Spleen (tissue), 11 donors: ENCODE results near the gene STON2. TPM values are rescaled to one million over a fixed set of nuclear protein-coding genes. Genes with fewer than 3 reads are reported as not detected.

Source experiments
- DNase-seq: peaks from one replicate; pipeline ENCODE4 v3.0.0-alpha.2; 2020
- H3K27ac ChIP-seq, 8 donors: fragments of 200-600 bp; sonication (generic) in 7 of 8; 1 replicate in 4 of 8; 2 replicates in 4 of 8; pipeline versions ENCODE4 v1.5.0 to v1.8.0; 2016 to 2021; ENCODE audit warnings: inconsistent platforms in 4 of 8, mild to moderate bottlenecking in 4 of 8, moderate library complexity in 1 of 8
- H3K27me3 ChIP-seq, 7 donors: fragments of 200-600 bp; sonication (generic) in 6 of 7; replicated peaks in 1 of 7; 1 replicate in 4 of 7; 2 replicates in 3 of 7; pipeline versions ENCODE4 v1.5.0 to v1.8.0; 2016 to 2021; ENCODE audit warnings: inconsistent platforms in 3 of 7, mild to moderate bottlenecking in 1 of 7
- H3K36me3 ChIP-seq, 6 donors: fragments of 200-600 bp; sonication (generic) in 5 of 6; 1 replicate in 4 of 6; 2 replicates in 2 of 6; pipeline versions ENCODE4 v1.5.0 to v1.8.0; 2016 to 2021; ENCODE audit warnings: inconsistent platforms in 2 of 6
- H3K4me1 ChIP-seq, 6 donors: fragments of 200-600 bp; sonication (generic) in 5 of 6; 1 replicate in 3 of 6; 2 replicates in 3 of 6; pipeline versions ENCODE4 v1.5.0 to v1.8.0; 2016 to 2021; ENCODE audit warnings: inconsistent platforms in 3 of 6
- H3K4me3 ChIP-seq, 8 donors: fragments of 200-600 bp; sonication (generic) in 7 of 8; 1 replicate in 4 of 8; 2 replicates in 4 of 8; pipeline versions ENCODE4 v1.5.0 to v1.8.0; 2016 to 2021; ENCODE audit warnings: inconsistent platforms in 4 of 8, mild to moderate bottlenecking in 4 of 8, moderate library complexity in 2 of 8
- H3K9me3 ChIP-seq, 8 donors: fragments of 200-600 bp; sonication (generic) in 7 of 8; 1 replicate in 4 of 8; 2 replicates in 4 of 8; pipeline versions ENCODE4 v1.5.0 to v1.8.0; 2016 to 2021; ENCODE audit warnings: inconsistent platforms in 4 of 8
- POLR2A ChIP-seq, 3 donors: fragments of 450-650 bp; IDR thresholded peaks; one replicate each; pipeline ENCODE4 v1.5.1; 2017; ENCODE audit warnings: antibody characterized with exemption in 3 of 3, mild to moderate bottlenecking in 1 of 3
- POLR2AphosphoS5 ChIP-seq, 3 donors: sonication (generic); formaldehyde crosslinking; IDR thresholded peaks; one replicate each; pipeline ENCODE4 v1.5.1; 2017; ENCODE audit warnings: antibody characterized with exemption in 3 of 3
- WGBS, 5 donors: extraction: QIAGEN DNeasy Blood & Tissue Kit in 3 of 5; methylation state at CpG; one replicate each; pipeline versions ENCODE4 v1.1.5 to v1.1.7; 2013 to 2018; 5-methylcytosine and 5-hydroxymethylcytosine counted together
- intact Hi-C: fragments of 100-400 bp; cut with DNase I; formaldehyde crosslinking; loops from one replicate; pipeline ENCODE4 v1.15.0; 2023; ENCODE audit warnings: low total_unique reads
- polyA plus RNA-seq, 3 donors: library from polyadenylated mRNA; stranded (reverse); fragments of 200-250 nt; gene quantifications; one replicate each; pipeline ENCODE4 v1.2.1, GENCODE V29; 2013
- total RNA-seq, 7 donors: library from RNA; depleted of rRNA in 3 of 7; stranded (reverse); fragments of >200 nt in 3 of 7; fragmentation: NEBNext Ultra II Directional in 4 of 7; extraction: Animal tissue kit (Norgen Biotek cat#: 25700) in 4 of 7; gene quantifications; one replicate each; pipeline versions ENCODE4 v1.1.0 to v1.2.1, GENCODE V29; 2016 to 2021
- TF ChIP-seq, protein P1 (sequence below), 11 experiments: fragments of 200-600 bp in 7 of 11; fragments of 450-650 bp in 4 of 11; sonication (generic) in 4 of 11; IDR thresholded peaks in 8 of 11; conservative IDR thresholded peaks in 3 of 11; 1 replicate in 7 of 11; 2 replicates in 4 of 11; pipeline versions ENCODE4 v1.4.0 to v1.8.0; 2016 to 2021; ENCODE audit warnings: antibody characterized with exemption in 11 of 11, inconsistent platforms in 4 of 11, mild to moderate bottlenecking in 1 of 11
- donor health status: healthy with polysubstance abuse.
- donor health status: DM: no; HTN: no; CAD: no; lungs with moderate emphysema.
- donor health status: DM: no; HTN: no; CAD: no.
- donor health status: Bipolar disorder and iron deficiency.
- donor health status: healthy.
- donor health status: DM: no; HTN: no; CAD: no.
- donor health status: DM: yes; HTN: yes; CAD: no.

The STON2 gene
- total and polyA plus RNA-seq, 10 donors: 3.5 to 236 (median 167) TPM

DNA sequence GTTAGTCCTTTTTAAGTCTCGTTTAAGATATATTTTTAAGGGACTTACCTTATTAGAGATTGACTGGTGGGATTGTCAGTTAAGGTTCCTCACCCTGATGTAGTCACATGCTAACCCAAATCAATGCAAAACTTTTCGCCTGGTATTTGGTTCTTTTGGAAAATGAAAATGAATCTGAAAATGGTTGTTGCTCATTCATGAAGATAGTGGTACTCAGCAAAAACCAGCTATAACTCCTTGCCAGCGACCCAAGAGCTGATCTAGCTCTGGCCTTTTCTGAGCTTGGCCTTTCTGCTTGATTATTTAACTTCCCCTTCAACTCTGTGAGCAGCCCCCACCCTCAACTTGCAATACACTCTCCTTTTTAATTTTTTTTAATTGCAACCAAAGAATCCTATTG lies 94.4 kb downstream of the STON2 start:
- TF ChIP-seq POLR2AphosphoS5 (IDR thresholded peaks at IDR 0.05) (peak in 1 of 3 donors; percentile 5), POLR2A (IDR thresholded peaks at IDR 0.05) (no peak)
- TF ChIP-seq, protein P1, sequence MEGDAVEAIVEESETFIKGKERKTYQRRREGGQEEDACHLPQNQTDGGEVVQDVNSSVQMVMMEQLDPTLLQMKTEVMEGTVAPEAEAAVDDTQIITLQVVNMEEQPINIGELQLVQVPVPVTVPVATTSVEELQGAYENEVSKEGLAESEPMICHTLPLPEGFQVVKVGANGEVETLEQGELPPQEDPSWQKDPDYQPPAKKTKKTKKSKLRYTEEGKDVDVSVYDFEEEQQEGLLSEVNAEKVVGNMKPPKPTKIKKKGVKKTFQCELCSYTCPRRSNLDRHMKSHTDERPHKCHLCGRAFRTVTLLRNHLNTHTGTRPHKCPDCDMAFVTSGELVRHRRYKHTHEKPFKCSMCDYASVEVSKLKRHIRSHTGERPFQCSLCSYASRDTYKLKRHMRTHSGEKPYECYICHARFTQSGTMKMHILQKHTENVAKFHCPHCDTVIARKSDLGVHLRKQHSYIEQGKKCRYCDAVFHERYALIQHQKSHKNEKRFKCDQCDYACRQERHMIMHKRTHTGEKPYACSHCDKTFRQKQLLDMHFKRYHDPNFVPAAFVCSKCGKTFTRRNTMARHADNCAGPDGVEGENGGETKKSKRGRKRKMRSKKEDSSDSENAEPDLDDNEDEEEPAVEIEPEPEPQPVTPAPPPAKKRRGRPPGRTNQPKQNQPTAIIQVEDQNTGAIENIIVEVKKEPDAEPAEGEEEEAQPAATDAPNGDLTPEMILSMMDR (IDR thresholded peaks at IDR 0.05 in 8 of 11, conservative IDR thresholded peaks at IDR 0.05 in 3 of 11): no peak
- H3K4me3 ChIP-seq: no peak overlapping the region
- no peaks in the 10 kb centered on the region for H3K27me3 ChIP-seq
- no peaks in the 10 kb centered on the region for H3K36me3 ChIP-seq
- WGBS, 5 donors: 64 to 81% (median 71%) methylated on average over 3 of the region's 3 CpGs
- intact Hi-C loops: no loop called here
- no peak overlapping the region for H3K27ac ChIP-seq
- H3K9me3 ChIP-seq: no peaks in the 10 kb centered on the region
- no peak for DNase-seq
- H3K4me1 ChIP-seq: peaks cover 0 to 22% (median 13%) of the 10 kb centered on the region in 6 donors

DNA sequence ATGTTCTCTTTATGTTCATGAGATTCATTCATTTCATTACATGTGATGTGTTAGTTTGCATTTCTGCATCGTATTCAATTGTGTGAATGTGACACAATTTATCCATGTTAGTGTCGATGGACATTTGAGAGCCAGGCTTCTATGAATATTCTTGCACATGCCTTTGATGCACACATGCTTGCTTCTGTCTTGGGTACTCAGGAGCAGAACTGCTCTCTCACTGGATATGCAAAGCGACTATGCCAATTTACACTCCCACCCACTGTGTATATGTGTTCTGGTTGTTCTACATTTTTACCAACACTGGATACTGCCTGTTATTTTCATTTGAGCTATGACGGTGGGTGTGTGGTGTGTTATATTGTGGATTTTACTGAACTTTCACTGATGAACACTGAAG lies 95.1 kb downstream of the STON2 start:
- no peaks in the 10 kb centered on the region for H3K9me3 ChIP-seq
- no peak for TF ChIP-seq POLR2AphosphoS5 (IDR thresholded peaks at IDR 0.05)
- no peaks in the 10 kb centered on the region for H3K36me3 ChIP-seq
- WGBS, 5 donors: 84 to 94% (median 91%) methylated on average over 4 of the region's 4 CpGs
- no peak overlapping the region for H3K27ac ChIP-seq
- no peaks in the 10 kb centered on the region for H3K27me3 ChIP-seq
- no peak for DNase-seq
- no peak overlapping the region for H3K4me3 ChIP-seq
- peaks cover 0 to 16% (median 10%) of the 10 kb centered on the region in 6 donors for H3K4me1 ChIP-seq
- intact Hi-C loops: no loop called here

DNA sequence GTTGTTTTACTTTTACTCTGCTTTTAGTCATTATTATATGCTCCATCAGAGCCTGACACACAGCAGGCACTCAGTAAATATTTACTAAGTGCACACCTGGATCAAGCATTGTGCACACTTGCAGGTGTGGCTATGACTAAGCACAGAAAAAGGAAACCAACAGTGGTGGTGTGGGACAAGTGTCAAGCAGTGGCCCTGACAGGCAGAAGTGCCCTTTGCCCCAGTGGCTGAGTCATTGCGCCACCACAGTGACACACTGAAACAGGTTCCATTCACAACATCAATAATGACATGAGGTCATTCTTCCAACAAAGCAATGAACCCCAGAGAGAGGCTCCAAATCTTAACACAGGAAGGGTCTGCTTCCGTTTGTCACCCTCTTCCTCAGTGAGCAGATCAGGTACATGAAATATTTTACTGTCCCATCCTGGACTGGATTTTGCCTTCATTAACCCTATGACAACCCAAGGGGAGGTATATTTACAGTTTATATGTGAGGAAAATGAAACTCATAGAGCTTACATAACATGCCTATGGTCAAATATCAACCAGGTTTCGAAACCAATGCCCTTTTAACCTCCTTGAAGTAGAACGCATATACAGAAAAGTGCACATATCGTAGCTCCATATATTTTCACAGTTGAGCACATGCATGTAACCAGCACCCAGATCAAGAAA lies 96.7 kb downstream of the STON2 start:
- H3K4me1 ChIP-seq: peaks cover 0 to 19% (median 10%) of the 10 kb centered on the region in 6 donors
- TF ChIP-seq, protein P1 (IDR thresholded peaks at IDR 0.05 in 8 of 11, conservative IDR thresholded peaks at IDR 0.05 in 3 of 11): no peak
- TF ChIP-seq POLR2A (IDR thresholded peaks at IDR 0.05) (no peak), POLR2AphosphoS5 (IDR thresholded peaks at IDR 0.05) (peak in 2 of 3 donors; percentile 42 to 77)
- intact Hi-C loops: no loop called here

DNA sequence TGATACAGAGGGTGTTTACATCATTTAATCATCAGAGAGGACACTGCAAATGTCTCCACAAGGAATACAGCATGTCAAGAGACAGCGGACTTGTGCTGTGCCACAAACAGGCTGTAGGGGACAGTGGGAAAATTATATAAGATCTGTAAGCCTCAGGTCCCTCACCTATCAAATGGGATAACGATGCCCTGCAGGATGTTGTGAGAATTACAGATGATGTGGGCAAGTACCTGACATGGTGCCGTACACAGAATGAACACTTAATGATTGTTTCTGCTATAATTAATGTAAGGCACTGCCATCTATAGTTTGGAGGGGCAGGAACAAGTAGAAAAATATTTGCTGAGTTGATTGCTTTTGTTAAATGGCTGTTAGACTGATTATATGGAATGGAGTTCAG lies 97.5 kb downstream of the STON2 start:
- no peak for DNase-seq
- Histone ChIP-seq H3K4me3 (no peak overlapping the region), H3K27me3 (no peaks in the 10 kb centered on the region), H3K4me1 (peaks cover 0 to 27% (median 12%) of the 10 kb centered on the region in 6 donors), H3K9me3 (no peaks in the 10 kb centered on the region), H3K36me3 (no peaks in the 10 kb centered on the region), H3K27ac (peak overlapping the region in 3 of 8 donors; percentile 45 to 72 (median 61))
- WGBS, 5 donors: 84 to 91% (median 89%) methylated on average over 3 of the region's 3 CpGs
- intact Hi-C loops: no loop called here
- TF ChIP-seq POLR2A (IDR thresholded peaks at IDR 0.05) (no peak), POLR2AphosphoS5 (IDR thresholded peaks at IDR 0.05) (no peak)
- TF ChIP-seq, protein P1 (IDR thresholded peaks at IDR 0.05 in 8 of 11, conservative IDR thresholded peaks at IDR 0.05 in 3 of 11): peak in 1 of 11 experiments; percentile 9

More for the DNA sequence above, 96.7 kb downstream of the STON2 start:
- 46 to 66% (median 57%) methylated on average over 5 of the region's 5 CpGs for WGBS, 5 donors
- DNase-seq: peak; percentile 79
- H3K36me3 ChIP-seq: no peaks in the 10 kb centered on the region
- no peaks in the 10 kb centered on the region for H3K9me3 ChIP-seq
- no peaks in the 10 kb centered on the region for H3K27me3 ChIP-seq
- peak overlapping the region in 7 of 8 donors; percentile 4 to 72 (median 45) for H3K27ac ChIP-seq
- no peak overlapping the region for H3K4me3 ChIP-seq
